Nephron progenitor cell (in vitro differentiated cells): ENCODE measurements around the gene METTL22.

Experiments
- DNase-seq: peaks from one replicate; pipeline ENCODE4 v3.0.0; 2021
- H3K27ac Mint-ChIP-seq: 2 replicates; pipeline ENCODE4 v1.8.0; 2021; ENCODE audit warnings: mild to moderate bottlenecking, moderate library complexity, mixed read lengths
- H3K27me3 Mint-ChIP-seq: 2 replicates; pipeline ENCODE4 v1.8.0; 2021; ENCODE audit warnings: mild to moderate bottlenecking, low read depth, mixed read lengths; ENCODE audit not compliant: poor library complexity
- H3K36me3 Mint-ChIP-seq: 2 replicates; pipeline ENCODE4 v1.8.0; 2021; ENCODE audit warnings: low read depth, mixed read lengths
- H3K4me1 Mint-ChIP-seq: 2 replicates; pipeline ENCODE4 v1.8.0; 2021; ENCODE audit warnings: mixed read lengths
- H3K4me3 Mint-ChIP-seq: 2 replicates; pipeline ENCODE4 v1.8.0; 2021; ENCODE audit warnings: mild to moderate bottlenecking, moderate library complexity, mixed read lengths
- H3K9me3 Mint-ChIP-seq: 2 replicates; pipeline ENCODE4 v1.8.0; 2021; ENCODE audit warnings: mild to moderate bottlenecking, moderate library complexity, mixed read lengths
- TF ChIP-seq, protein P1 (sequence below): fragments of 200-600 bp; sonication (generic); IDR thresholded peaks from 2 replicates; pipeline ENCODE4 v1.5.0; 2021; ENCODE audit warnings: antibody characterized with exemption

METTL22 gene

DNA sequence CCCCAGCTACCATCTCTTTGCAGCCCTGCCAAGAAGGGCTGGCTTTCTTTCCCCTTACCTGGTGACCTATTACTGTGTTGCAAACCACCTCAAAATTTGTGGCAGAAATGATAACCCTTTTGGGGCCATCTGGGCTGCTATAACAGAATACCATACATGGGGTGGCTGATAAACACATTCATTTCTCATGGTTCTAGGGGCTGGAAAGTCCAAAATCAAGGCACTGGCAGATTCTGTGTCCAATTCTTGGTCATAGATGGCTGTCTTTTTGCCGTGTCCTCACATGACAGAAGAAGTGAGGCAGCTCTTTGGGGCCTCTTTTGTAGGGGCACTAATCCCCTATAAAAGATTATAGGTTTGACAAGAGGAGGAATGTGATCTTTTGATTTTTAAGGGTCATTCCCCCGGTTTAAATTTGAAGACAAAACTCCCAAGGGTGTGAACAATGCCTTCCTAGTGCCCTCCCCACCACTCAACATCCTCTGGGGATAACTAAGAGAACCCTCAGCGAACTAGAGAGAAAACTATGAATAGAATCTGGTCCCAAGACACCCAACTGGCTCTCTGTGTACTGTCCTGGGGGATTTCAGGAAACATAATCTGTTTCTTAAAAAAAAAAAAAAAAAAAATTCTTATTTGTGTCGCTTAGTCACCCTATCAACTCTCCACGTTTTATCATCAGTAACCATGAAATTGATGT lies 1.7 kb upstream of the METTL22 start:
- Mint-ChIP-seq H3K27me3 (peaks cover 30% of the 10 kb centered on the region), H3K4me3 (no peak overlapping the region), H3K9me3 (no peaks in the 10 kb centered on the region), H3K27ac (no peak overlapping the region), H3K36me3 (peaks cover 6% of the 10 kb centered on the region), H3K4me1 (peaks cover 26% of the 10 kb centered on the region)
- no peak for DNase-seq
- TF ChIP-seq, protein P1, sequence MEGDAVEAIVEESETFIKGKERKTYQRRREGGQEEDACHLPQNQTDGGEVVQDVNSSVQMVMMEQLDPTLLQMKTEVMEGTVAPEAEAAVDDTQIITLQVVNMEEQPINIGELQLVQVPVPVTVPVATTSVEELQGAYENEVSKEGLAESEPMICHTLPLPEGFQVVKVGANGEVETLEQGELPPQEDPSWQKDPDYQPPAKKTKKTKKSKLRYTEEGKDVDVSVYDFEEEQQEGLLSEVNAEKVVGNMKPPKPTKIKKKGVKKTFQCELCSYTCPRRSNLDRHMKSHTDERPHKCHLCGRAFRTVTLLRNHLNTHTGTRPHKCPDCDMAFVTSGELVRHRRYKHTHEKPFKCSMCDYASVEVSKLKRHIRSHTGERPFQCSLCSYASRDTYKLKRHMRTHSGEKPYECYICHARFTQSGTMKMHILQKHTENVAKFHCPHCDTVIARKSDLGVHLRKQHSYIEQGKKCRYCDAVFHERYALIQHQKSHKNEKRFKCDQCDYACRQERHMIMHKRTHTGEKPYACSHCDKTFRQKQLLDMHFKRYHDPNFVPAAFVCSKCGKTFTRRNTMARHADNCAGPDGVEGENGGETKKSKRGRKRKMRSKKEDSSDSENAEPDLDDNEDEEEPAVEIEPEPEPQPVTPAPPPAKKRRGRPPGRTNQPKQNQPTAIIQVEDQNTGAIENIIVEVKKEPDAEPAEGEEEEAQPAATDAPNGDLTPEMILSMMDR = no peak

DNA sequence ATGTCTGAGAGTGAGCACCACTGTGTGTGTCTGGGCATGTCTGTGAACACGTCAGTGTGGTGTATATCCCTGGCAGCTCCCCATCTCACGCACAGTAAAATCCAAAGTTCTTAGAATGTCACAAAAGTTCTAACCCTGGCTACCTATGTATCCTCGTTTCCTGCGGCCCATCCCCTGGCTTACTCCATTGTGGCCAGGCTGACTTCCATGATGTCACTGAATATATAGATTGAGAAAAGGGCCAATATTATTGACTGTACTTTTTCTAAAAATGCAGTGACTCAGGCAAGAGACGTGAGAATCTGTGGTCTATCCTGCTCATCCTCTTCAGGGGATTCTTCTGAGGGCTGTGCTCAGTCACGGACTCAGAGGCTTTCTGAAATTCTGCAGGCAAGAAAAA lies 963 bp upstream of the METTL22 start:
- Mint-ChIP-seq H3K9me3 (no peaks in the 10 kb centered on the region), H3K36me3 (peaks cover 11% of the 10 kb centered on the region), H3K27me3 (peaks cover 24% of the 10 kb centered on the region), H3K4me3 (peak overlapping the region; percentile 96), H3K4me1 (peaks cover 23% of the 10 kb centered on the region), H3K27ac (no peak overlapping the region)
- TF ChIP-seq, protein P1 = no peak
- no peak for DNase-seq

DNA sequence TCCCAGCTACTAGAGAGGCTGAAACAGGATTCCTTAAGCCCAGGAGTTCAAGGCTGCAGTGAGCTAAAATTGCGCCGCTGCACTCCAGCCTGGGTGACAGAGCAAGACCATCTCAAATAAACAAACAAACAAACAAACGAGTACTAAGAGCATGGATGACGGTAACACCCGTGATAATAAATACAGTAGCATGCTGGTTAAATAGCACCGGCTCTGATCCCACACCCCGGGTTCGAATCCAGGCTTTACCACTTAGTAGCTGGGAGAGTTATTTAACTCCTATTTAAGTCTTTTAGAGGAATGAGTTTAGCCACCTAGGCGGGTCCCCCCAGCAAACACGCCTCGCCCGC lies 301 bp upstream of the METTL22 start:
- Mint-ChIP-seq H3K27ac (no peak overlapping the region), H3K27me3 (peaks cover 23% of the 10 kb centered on the region)
- TF ChIP-seq, protein P1 = no peak

DNA sequence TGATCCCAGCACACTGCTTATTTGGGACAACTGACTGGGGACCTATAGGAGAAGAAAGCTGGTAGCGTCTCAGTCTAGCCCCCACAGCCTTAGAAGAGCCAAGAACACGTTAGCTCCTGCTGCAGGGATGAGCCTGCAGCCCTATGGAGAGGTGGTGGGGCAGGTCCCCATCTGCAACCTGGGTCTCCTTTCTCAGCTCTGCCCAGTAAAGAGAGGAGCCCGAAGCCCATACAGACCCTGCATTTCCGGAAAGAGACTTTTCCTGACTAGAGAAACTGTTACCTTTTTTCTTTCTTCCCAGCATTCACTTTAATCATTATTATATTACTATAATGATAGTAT lies 788 bp downstream of the METTL22 start:
- Mint-ChIP-seq H3K4me1 (peaks cover 27% of the 10 kb centered on the region), H3K36me3 (peaks cover 23% of the 10 kb centered on the region), H3K27ac (peak overlapping the region; percentile 97), H3K9me3 (no peaks in the 10 kb centered on the region), H3K27me3 (peaks cover 14% of the 10 kb centered on the region), H3K4me3 (peak overlapping the region; percentile 96)
- DNase-seq = no peak
- TF ChIP-seq, protein P1 = no peak

More for the DNA sequence above, 301 bp upstream of the METTL22 start:
- Mint-ChIP-seq H3K4me3 (peak overlapping the region; percentile 96), H3K4me1 (peaks cover 23% of the 10 kb centered on the region), H3K36me3 (peaks cover 17% of the 10 kb centered on the region), H3K9me3 (no peaks in the 10 kb centered on the region)
- no peak for DNase-seq

DNA sequence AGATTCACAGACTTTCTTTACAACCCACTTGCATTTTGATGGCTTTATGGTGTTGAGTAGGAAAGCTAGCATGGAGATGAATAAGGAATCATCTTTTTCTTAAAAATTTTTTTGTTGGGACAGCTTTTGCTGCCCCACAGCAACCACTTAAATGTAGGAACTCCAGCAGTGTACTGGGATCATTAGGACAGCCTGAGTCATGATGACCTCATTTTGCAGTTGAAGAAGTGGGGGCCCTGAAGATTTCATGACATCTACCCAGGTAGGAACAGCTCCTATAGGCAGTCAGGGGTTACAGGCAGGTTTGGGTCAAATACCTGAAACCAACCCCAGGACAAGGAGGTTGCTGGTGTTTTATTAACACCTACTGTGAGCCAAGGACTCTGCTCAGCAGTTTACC lies 2.1 kb downstream of the METTL22 start:
- peak overlapping the region; percentile 96 for H3K4me3 Mint-ChIP-seq
- no peak for DNase-seq
- no peaks in the 10 kb centered on the region for H3K9me3 Mint-ChIP-seq
- peaks cover 11% of the 10 kb centered on the region for H3K27me3 Mint-ChIP-seq
- H3K27ac Mint-ChIP-seq = no peak overlapping the region
- peaks cover 37% of the 10 kb centered on the region for H3K36me3 Mint-ChIP-seq
- peaks cover 27% of the 10 kb centered on the region for H3K4me1 Mint-ChIP-seq
- TF ChIP-seq, protein P1 = no peak

DNA sequence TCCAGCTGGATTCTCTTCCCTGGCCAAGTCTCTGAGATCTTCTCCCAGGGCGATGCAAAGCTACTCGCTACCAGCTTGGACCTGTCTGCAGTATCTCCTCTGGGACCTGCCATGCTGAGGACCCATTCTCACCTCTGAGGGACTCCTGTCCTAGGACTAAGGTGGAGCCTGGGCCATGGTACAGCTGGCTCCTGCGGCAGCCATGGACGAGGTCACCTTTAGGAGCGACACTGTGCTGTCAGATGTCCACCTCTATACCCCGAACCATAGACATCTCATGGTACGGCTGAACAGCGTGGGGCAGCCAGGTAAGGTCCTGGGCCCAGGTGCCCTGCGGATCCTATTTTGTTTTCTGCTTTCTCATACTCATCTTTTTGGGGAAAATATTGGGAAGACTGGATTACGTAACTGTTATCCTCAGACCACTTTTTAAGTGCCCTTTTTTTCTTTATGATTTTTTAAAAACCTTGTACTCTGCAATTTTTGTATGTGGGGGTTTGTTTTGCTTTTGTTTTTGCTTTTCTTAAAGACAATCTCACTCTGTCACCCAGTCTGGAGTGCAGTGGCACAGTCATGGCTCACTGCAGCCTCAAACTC lies 4.1 kb downstream of the METTL22 start:
- peaks cover 48% of the 10 kb centered on the region for H3K36me3 Mint-ChIP-seq
- no peak for DNase-seq
- peaks cover under 1% of the 10 kb centered on the region for H3K27me3 Mint-ChIP-seq
- peaks cover 27% of the 10 kb centered on the region for H3K4me1 Mint-ChIP-seq
- TF ChIP-seq, protein P1 = no peak
- H3K4me3 Mint-ChIP-seq = no peak overlapping the region
- H3K9me3 Mint-ChIP-seq = no peaks in the 10 kb centered on the region
- H3K27ac Mint-ChIP-seq = no peak overlapping the region
